Measurements from ENCODE around the gene CHN2. TPM values are rescaled to one million over a fixed set of nuclear protein-coding genes. Genes with fewer than 3 reads are reported as not detected.

CHN2 gene
- total RNA-seq, 1 donor from 2014 or later: 6.6 TPM

DNA sequence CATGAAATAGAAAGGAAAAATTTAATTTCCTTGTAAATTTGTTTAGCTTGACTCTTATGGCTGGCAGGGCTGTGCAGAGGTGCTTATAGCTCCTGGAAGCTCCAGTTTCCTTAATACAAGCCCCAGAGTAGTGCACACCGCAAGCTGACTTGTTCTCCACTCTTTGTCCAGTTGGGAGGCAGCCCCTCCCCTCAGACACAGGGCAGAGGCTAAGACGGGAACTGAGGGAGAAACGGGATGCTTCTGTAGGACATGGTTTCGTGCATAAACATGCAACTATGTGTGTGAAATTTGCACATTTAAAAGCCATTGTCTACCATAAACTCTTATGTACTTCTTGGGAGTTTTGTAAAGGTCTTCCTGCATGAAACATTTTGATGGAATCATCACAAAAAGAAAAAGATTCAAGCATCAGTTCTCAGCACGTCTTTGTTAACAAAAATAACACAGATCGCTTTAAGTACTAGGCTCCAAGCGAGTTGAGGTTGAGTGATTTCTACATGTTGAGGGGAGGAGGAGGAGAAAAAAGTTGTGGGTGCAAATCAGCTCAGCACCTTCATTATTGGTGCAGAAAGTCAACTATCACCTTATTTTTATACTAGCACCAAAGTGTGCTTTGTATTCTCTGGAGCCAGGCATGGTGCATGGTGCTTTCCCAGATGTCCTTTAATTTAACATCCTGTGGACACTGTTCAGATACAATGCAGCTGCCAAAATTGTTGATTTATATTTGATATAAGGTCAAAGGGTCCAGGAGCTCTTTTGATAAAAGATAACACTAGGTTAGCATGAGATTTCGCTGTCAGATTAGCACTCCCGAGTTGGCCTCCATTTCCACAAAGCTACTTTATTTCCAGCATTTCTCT is 124.5 kb downstream of the CHN2 start:
- TF ChIP-seq EZH2 (IDR thresholded peaks at IDR 0.05) (no peak), EZH2phosphoT487 (IDR thresholded peaks at IDR 0.05) (no peak)
- TF ChIP-seq, protein P1, sequence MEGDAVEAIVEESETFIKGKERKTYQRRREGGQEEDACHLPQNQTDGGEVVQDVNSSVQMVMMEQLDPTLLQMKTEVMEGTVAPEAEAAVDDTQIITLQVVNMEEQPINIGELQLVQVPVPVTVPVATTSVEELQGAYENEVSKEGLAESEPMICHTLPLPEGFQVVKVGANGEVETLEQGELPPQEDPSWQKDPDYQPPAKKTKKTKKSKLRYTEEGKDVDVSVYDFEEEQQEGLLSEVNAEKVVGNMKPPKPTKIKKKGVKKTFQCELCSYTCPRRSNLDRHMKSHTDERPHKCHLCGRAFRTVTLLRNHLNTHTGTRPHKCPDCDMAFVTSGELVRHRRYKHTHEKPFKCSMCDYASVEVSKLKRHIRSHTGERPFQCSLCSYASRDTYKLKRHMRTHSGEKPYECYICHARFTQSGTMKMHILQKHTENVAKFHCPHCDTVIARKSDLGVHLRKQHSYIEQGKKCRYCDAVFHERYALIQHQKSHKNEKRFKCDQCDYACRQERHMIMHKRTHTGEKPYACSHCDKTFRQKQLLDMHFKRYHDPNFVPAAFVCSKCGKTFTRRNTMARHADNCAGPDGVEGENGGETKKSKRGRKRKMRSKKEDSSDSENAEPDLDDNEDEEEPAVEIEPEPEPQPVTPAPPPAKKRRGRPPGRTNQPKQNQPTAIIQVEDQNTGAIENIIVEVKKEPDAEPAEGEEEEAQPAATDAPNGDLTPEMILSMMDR (IDR thresholded peaks at IDR 0.05): no peak
- H3K79me2 ChIP-seq (ENCODE audit: low read depth): no peaks in the 10 kb centered on the region
- Mint-ChIP-seq H3K4me3 (no peak overlapping the region), H3K36me3 (no peaks in the 10 kb centered on the region), H3K4me1 (peaks cover 18% of the 10 kb centered on the region), H3K27ac (no peak overlapping the region), H3K9me3 (peaks cover 2% of the 10 kb centered on the region), H3K27me3 (ENCODE audit: insufficient read depth, low read depth) (no peaks in the 10 kb centered on the region)
- H3K36me3 ChIP-seq: no peaks in the 10 kb centered on the region
- H3K4me3 ChIP-seq: no peak overlapping the region
- H3K4me2 ChIP-seq: no peak overlapping the region
- H2AFZ ChIP-seq (replicated peaks): no peak overlapping the region
- H3K9me3 ChIP-seq (ENCODE audit: low read depth): no peaks in the 10 kb centered on the region
- no peak for DNase-seq (ENCODE audit: low spot score)
- no peaks in the 10 kb centered on the region for H4K20me1 ChIP-seq (ENCODE audit: low read depth)
- no peak overlapping the region for H3K27ac ChIP-seq
- H3K4me1 ChIP-seq: no peaks in the 10 kb centered on the region
- no peaks in the 10 kb centered on the region for H3K27me3 ChIP-seq
- H3K9ac ChIP-seq: no peak overlapping the region
- no peaks in the 10 kb centered on the region for H3F3A ChIP-seq (ENCODE audit: low read depth)

DNA sequence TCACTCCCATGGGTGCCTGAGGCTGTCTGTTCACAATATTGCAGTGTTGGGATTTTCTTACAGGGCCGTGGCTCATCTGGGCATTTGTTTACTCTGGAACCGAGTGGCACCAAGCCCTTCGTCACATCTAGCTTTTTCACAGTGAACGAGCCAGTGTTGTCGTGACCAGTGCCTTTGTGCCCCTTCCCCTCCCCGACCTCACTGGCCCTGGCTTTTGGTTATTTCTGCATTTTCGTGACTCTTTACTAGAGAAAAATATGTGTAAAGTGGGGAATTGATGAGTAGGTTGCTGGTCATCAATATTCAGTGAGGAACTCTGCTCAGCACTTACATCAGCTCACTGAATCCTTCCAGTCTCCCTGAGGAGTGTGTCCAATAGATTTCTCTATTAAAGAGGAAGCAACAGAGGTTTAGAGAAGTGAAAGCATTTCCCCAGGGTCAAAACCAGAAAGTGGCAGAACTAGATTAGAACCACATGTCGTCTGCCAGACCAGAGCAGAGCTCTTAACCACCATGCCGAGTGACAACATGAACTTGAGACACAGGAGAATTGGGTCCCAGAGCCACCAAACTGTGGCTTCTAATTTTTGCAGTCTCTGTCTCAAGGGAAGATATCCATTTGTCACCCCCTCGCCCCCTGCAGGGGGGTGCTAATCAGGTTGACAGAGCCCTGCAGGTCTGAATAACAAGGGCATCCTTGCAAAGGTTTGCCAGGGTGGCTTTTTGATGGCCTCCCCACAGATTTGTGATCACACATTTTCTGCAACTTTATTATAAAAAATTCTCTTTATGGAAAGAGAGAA is 125.3 kb downstream of the CHN2 start:
- H3K79me2 ChIP-seq (ENCODE audit: low read depth): no peaks in the 10 kb centered on the region
- Mint-ChIP-seq H3K4me3 (no peak overlapping the region), H3K27ac (no peak overlapping the region), H3K9me3 (peaks cover 2% of the 10 kb centered on the region), H3K27me3 (ENCODE audit: insufficient read depth, low read depth) (no peaks in the 10 kb centered on the region), H3K36me3 (no peaks in the 10 kb centered on the region), H3K4me1 (peaks cover 18% of the 10 kb centered on the region)
- no peaks in the 10 kb centered on the region for H4K20me1 ChIP-seq (ENCODE audit: low read depth)
- H3K9ac ChIP-seq: no peak overlapping the region
- TF ChIP-seq EZH2phosphoT487 (IDR thresholded peaks at IDR 0.05) (no peak), EZH2 (IDR thresholded peaks at IDR 0.05) (no peak)
- TF ChIP-seq, protein P1 (IDR thresholded peaks at IDR 0.05): no peak
- no peaks in the 10 kb centered on the region for H3K9me3 ChIP-seq (ENCODE audit: low read depth)
- H3K27ac ChIP-seq: no peak overlapping the region
- no peaks in the 10 kb centered on the region for H3K27me3 ChIP-seq
- no peak for DNase-seq (ENCODE audit: low spot score)
- H3F3A ChIP-seq (ENCODE audit: low read depth): no peaks in the 10 kb centered on the region
- H2AFZ ChIP-seq (replicated peaks): no peak overlapping the region
- no peaks in the 10 kb centered on the region for H3K4me1 ChIP-seq
- no peaks in the 10 kb centered on the region for H3K36me3 ChIP-seq
- no peak overlapping the region for H3K4me2 ChIP-seq
- no peak overlapping the region for H3K4me3 ChIP-seq

DNA sequence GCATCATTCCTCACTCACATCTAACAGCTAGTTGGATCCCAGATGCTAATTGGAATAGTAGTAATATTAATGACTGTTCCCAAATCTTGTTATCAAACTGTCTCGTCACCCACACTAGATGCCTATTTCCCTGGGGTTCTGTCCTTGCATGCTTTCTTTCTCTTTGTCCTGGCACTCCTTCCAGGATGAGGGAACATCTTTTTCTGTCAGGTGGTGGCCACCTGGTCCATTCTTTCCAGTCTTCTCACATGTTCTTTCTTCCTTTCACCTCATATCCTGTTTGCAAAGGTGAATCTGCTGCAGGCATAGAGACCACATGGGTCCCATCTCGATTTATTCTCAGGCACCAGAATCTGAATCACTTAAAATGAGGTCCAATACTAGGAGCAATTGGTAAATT is 126.0 kb downstream of the CHN2 start:
- Histone ChIP-seq H3K27ac (no peak overlapping the region), H3K4me1 (no peaks in the 10 kb centered on the region), H3K9me3 (ENCODE audit: low read depth) (no peaks in the 10 kb centered on the region), H4K20me1 (ENCODE audit: low read depth) (no peaks in the 10 kb centered on the region), H3F3A (ENCODE audit: low read depth) (no peaks in the 10 kb centered on the region), H3K36me3 (no peaks in the 10 kb centered on the region), H3K79me2 (ENCODE audit: low read depth) (no peaks in the 10 kb centered on the region), H3K27me3 (no peaks in the 10 kb centered on the region), H2AFZ (replicated peaks) (no peak overlapping the region), H3K4me2 (no peak overlapping the region), H3K9ac (no peak overlapping the region), H3K4me3 (no peak overlapping the region)
- H3K27ac Mint-ChIP-seq: no peak overlapping the region
- no peaks in the 10 kb centered on the region for H3K27me3 Mint-ChIP-seq (ENCODE audit: insufficient read depth, low read depth)
- H3K9me3 Mint-ChIP-seq: peaks cover 2% of the 10 kb centered on the region
- TF ChIP-seq, protein P1 (IDR thresholded peaks at IDR 0.05): no peak
- TF ChIP-seq EZH2phosphoT487 (IDR thresholded peaks at IDR 0.05) (no peak), EZH2 (IDR thresholded peaks at IDR 0.05) (no peak)
- no peaks in the 10 kb centered on the region for H3K36me3 Mint-ChIP-seq
- DNase-seq (ENCODE audit: low spot score): no peak
- H3K4me1 Mint-ChIP-seq: peaks cover 18% of the 10 kb centered on the region
- H3K4me3 Mint-ChIP-seq: no peak overlapping the region
